Sigmoid colon (tissue), 7 donors: ENCODE results near the gene SCRG1. TPM values are rescaled to one million over a fixed set of nuclear protein-coding genes. Genes with fewer than 3 reads are reported as not detected.

ENCODE experiments used
- DNase-seq: peaks from one replicate; pipeline ENCODE4 v3.0.0-alpha.2; 2019
- H3K27ac ChIP-seq, 4 donors: fragments of 200-600 bp; sonication (generic); one replicate each; pipeline ENCODE4 v1.5.1; 2016 to 2019; ENCODE audit warnings: mild to moderate bottlenecking in 1 of 4
- H3K27me3 ChIP-seq, 3 donors: fragments of 200-600 bp; sonication (generic); one replicate each; pipeline ENCODE4 v1.5.1; 2019; ENCODE audit warnings: mild to moderate bottlenecking in 1 of 3
- H3K36me3 ChIP-seq, 4 donors: fragments of 200-600 bp; sonication (generic); one replicate each; pipeline ENCODE4 v1.5.1; 2016 to 2019
- H3K4me1 ChIP-seq, 4 donors: fragments of 200-600 bp; sonication (generic); one replicate each; pipeline ENCODE4 v1.5.1; 2017 to 2019
- H3K4me3 ChIP-seq, 4 donors: fragments of 200-600 bp; sonication (generic); one replicate each; pipeline ENCODE4 v1.5.1; 2017 to 2019; ENCODE audit warnings: mild to moderate bottlenecking in 2 of 4, moderate library complexity in 1 of 4
- H3K9me3 ChIP-seq, 4 donors: fragments of 200-600 bp in 3 of 4; sonication (generic) in 3 of 4; one replicate each; pipeline versions ENCODE4 v1.5.1 to v1.6.1; 2013 to 2019
- CTCF ChIP-seq, 4 experiments: fragments of 450-650 bp in 3 of 4; fragments of 200-600 bp in 1 of 4; IDR thresholded peaks; one replicate each; pipeline ENCODE4 v1.5.1; 2016 to 2019; ENCODE audit warnings: antibody characterized with exemption in 4 of 4, mild to moderate bottlenecking in 3 of 4, moderate library complexity in 2 of 4
- EP300 ChIP-seq, 4 donors: sonication (generic); formaldehyde crosslinking; IDR thresholded peaks; one replicate each; pipeline ENCODE4 v1.6.1; 2017; ENCODE audit warnings: antibody characterized with exemption in 4 of 4
- POLR2A ChIP-seq, 2 donors: fragments of 450-650 bp; IDR thresholded peaks; one replicate each; pipeline ENCODE4 v1.6.1; 2016; ENCODE audit warnings: antibody characterized with exemption in 2 of 2, mild to moderate bottlenecking in 2 of 2, moderate library complexity in 2 of 2
- POLR2AphosphoS5 ChIP-seq, 4 donors: sonication (generic); formaldehyde crosslinking; IDR thresholded peaks; one replicate each; pipeline ENCODE4 v1.6.1; 2017; ENCODE audit warnings: antibody characterized with exemption in 4 of 4
- WGBS, 2 donors: extraction: QIAGEN DNeasy Blood & Tissue Kit; methylation state at CpG; one replicate each; pipeline ENCODE4 v1.1.7; 2013; 5-methylcytosine and 5-hydroxymethylcytosine counted together
- intact Hi-C: fragments of 100-400 bp; cut with DNase I; formaldehyde crosslinking; loops from one replicate; pipeline ENCODE4 v1.15.1; 2023
- polyA plus RNA-seq, 3 donors: library from polyadenylated mRNA; stranded (reverse); fragments of 200-250 nt; gene quantifications; one replicate each; pipeline ENCODE4 v1.2.3, GENCODE V29; 2013
- total RNA-seq, 4 donors: library from RNA; depleted of rRNA; stranded (reverse); fragments of >200 nt; gene quantifications; one replicate each; pipeline ENCODE4 v1.1.0, GENCODE V29; 2016
- donor health status: healthy with polysubstance abuse.
- donor health status: Bipolar disorder and iron deficiency.
- donor health status: healthy.

SCRG1 gene
- total and polyA plus RNA-seq, 7 donors, result 0.55 to 5.8 (median 3.5) TPM; not detected in 1

- intact Hi-C loops, result no loop called here
- Histone ChIP-seq H3K36me3 (no peaks in the 10 kb centered on the region), H3K9me3 (no peaks in the 10 kb centered on the region), H3K27ac (peak overlapping the region; percentile 94 to 98 (median 97)), H3K4me1 (peaks cover 0 to 26% (median 18%) of the 10 kb centered on the region in 4 donors), H3K4me3 (peak overlapping the region in 3 of 4 donors; percentile 5 to 90 (median 6)), H3K27me3 (no peaks in the 10 kb centered on the region)
- TF ChIP-seq POLR2A (IDR thresholded peaks at IDR 0.05), result no peak
- TF ChIP-seq POLR2AphosphoS5 (IDR thresholded peaks at IDR 0.05), result no peak
- no peak for TF ChIP-seq EP300 (IDR thresholded peaks at IDR 0.05)
- no peak for TF ChIP-seq CTCF (IDR thresholded peaks at IDR 0.05)
- 73 to 76% methylated on average over 4 of the region's 4 CpGs for WGBS, 2 donors
- no peak for DNase-seq
Observed at GRCh38 chr4:173367946-173368345, 31.0 kb downstream of the SCRG1 start.

- peaks cover 0 to 24% (median 17%) of the 10 kb centered on the region in 4 donors for H3K4me1 ChIP-seq
- H3K9me3 ChIP-seq, result no peaks in the 10 kb centered on the region
- H3K27ac ChIP-seq, result peak overlapping the region in 3 of 4 donors; percentile 94 to 98 (median 97)
- no peaks in the 10 kb centered on the region for H3K27me3 ChIP-seq
- TF ChIP-seq EP300 (IDR thresholded peaks at IDR 0.05) (no peak), POLR2AphosphoS5 (IDR thresholded peaks at IDR 0.05) (no peak)
- no peak overlapping the region for H3K4me3 ChIP-seq
- intact Hi-C loops, result no loop called here
- DNase-seq, result no peak
- H3K36me3 ChIP-seq, result no peaks in the 10 kb centered on the region
Observed at GRCh38 chr4:173367285-173367684, 31.6 kb downstream of the SCRG1 start.

- no peaks in the 10 kb centered on the region for H3K27me3 ChIP-seq
- no peak overlapping the region for H3K4me3 ChIP-seq
- 9 to 31% methylated on average over 2 of the region's 2 CpGs for WGBS, 2 donors
- peaks cover 0 to 24% (median 17%) of the 10 kb centered on the region in 4 donors for H3K4me1 ChIP-seq
- TF ChIP-seq EP300 (IDR thresholded peaks at IDR 0.05), result no peak
- TF ChIP-seq POLR2AphosphoS5 (IDR thresholded peaks at IDR 0.05), result no peak
- TF ChIP-seq POLR2A (IDR thresholded peaks at IDR 0.05), result no peak
- TF ChIP-seq CTCF (IDR thresholded peaks at IDR 0.05), result no peak
- H3K36me3 ChIP-seq, result no peaks in the 10 kb centered on the region
- DNase-seq, result peak; percentile 49
- no peaks in the 10 kb centered on the region for H3K9me3 ChIP-seq
- intact Hi-C loops, result no loop called here
- peak overlapping the region in 1 of 4 donors; percentile 20 for H3K27ac ChIP-seq
Observed at GRCh38 chr4:173365359-173365996, 33.4 kb downstream of the SCRG1 start.

GRCh38 chr4:173362666-173363065, 36.2 kb downstream of the SCRG1 start:
- no peak for TF ChIP-seq EP300 (IDR thresholded peaks at IDR 0.05)
- TF ChIP-seq POLR2A (IDR thresholded peaks at IDR 0.05), result no peak
- TF ChIP-seq POLR2AphosphoS5 (IDR thresholded peaks at IDR 0.05), result no peak
- TF ChIP-seq CTCF (IDR thresholded peaks at IDR 0.05), result no peak
- intact Hi-C loops, result no loop called here

GRCh38 chr4:173360587-173361221, 38.2 kb downstream of the SCRG1 start:
- TF ChIP-seq CTCF (IDR thresholded peaks at IDR 0.05), result peak in 2 of 4 experiments; percentile 14 to 25
- no peak for TF ChIP-seq POLR2AphosphoS5 (IDR thresholded peaks at IDR 0.05)
- TF ChIP-seq EP300 (IDR thresholded peaks at IDR 0.05), result no peak
- no peak for TF ChIP-seq POLR2A (IDR thresholded peaks at IDR 0.05)
- no peaks in the 10 kb centered on the region for H3K27me3 ChIP-seq
- peaks cover 0 to 3% (median 0%) of the 10 kb centered on the region in 4 donors for H3K9me3 ChIP-seq
- 50 to 62% methylated on average over 5 of the region's 5 CpGs for WGBS, 2 donors
- no peaks in the 10 kb centered on the region for H3K36me3 ChIP-seq
- no peak overlapping the region for H3K4me3 ChIP-seq
- no peak for DNase-seq
- intact Hi-C loops, result no loop called here
- no peak overlapping the region for H3K27ac ChIP-seq
- no peaks in the 10 kb centered on the region for H3K4me1 ChIP-seq

More at GRCh38 chr4:173362666-173363065, 36.2 kb downstream of the SCRG1 start:
- Histone ChIP-seq H3K4me1 (peaks cover 0 to 9% (median 6%) of the 10 kb centered on the region in 4 donors), H3K27ac (no peak overlapping the region), H3K4me3 (no peak overlapping the region), H3K36me3 (no peaks in the 10 kb centered on the region), H3K9me3 (peaks cover 0 to 3% (median 0%) of the 10 kb centered on the region in 4 donors), H3K27me3 (no peaks in the 10 kb centered on the region)
- DNase-seq, result no peak
- 76 to 90% methylated on average over 3 of the region's 3 CpGs for WGBS, 2 donors
